HEK293 (cell line): Measurements from ENCODE around the gene SIPA1.

Source experiments
- CTCF ChIP-seq: fragments of 450-650 bp; formaldehyde crosslinking; IDR thresholded peaks from 2 replicates; pipeline ENCODE4 v1.5.1; 2016; ENCODE audit warnings: missing biosample characterization, missing genetic modification characterization
- PRDM4 ChIP-seq: fragments of 450-650 bp; formaldehyde crosslinking; IDR thresholded peaks from 2 replicates; pipeline ENCODE4 v1.5.1; 2017; ENCODE audit warnings: missing biosample characterization, missing genetic modification characterization
- REST ChIP-seq: fragments of 450-650 bp; formaldehyde crosslinking; IDR thresholded peaks from 2 replicates; pipeline ENCODE4 v1.5.1; 2016; ENCODE audit warnings: missing biosample characterization, missing genetic modification characterization
- ZBTB21 ChIP-seq: fragments of 450-650 bp; formaldehyde crosslinking; IDR thresholded peaks from 2 replicates; pipeline ENCODE4 v1.5.1; 2017; ENCODE audit warnings: missing biosample characterization, missing genetic modification characterization
- ZBTB49 ChIP-seq: fragments of 450-650 bp; formaldehyde crosslinking; IDR thresholded peaks from 2 replicates; pipeline ENCODE4 v1.5.1; 2016; ENCODE audit warnings: missing biosample characterization, missing genetic modification characterization, low read depth
- ZNF138 ChIP-seq: fragments of 450-650 bp; formaldehyde crosslinking; IDR thresholded peaks from 2 replicates; pipeline ENCODE4 v1.5.1; 2016; ENCODE audit warnings: missing biosample characterization, missing genetic modification characterization, borderline replicate concordance
- ZNF558 ChIP-seq: fragments of 450-650 bp; formaldehyde crosslinking; IDR thresholded peaks from 2 replicates; pipeline ENCODE4 v1.5.1; 2016; ENCODE audit warnings: missing biosample characterization, missing genetic modification characterization
- ZNF580 ChIP-seq: fragments of 450-650 bp; formaldehyde crosslinking; IDR thresholded peaks from 2 replicates; pipeline ENCODE4 v1.5.1; 2016; ENCODE audit warnings: missing biosample characterization, missing genetic modification characterization
- ZNF704 ChIP-seq: fragments of 450-650 bp; formaldehyde crosslinking; IDR thresholded peaks from 2 replicates; pipeline ENCODE4 v1.5.1; 2016; ENCODE audit warnings: missing biosample characterization, missing genetic modification characterization
- ZNF707 ChIP-seq: fragments of 450-650 bp; formaldehyde crosslinking; IDR thresholded peaks from 2 replicates; pipeline ENCODE4 v1.5.1; 2016; ENCODE audit warnings: missing biosample characterization, missing genetic modification characterization

GRCh38 chr11:65695459-65696241 is 57.7 kb downstream of the SIPA1 start:
- TF ChIP-seq ZNF558 (tag by site-specific recombination) (no peak), ZNF138 (tag by site-specific recombination) (no peak), ZBTB21 (tag by site-specific recombination) (no peak), CTCF (no peak), ZNF704 (no peak), ZNF707 (tag by site-specific recombination) (no peak), ZNF580 (tag by site-specific recombination) (no peak), ZBTB49 (tag by site-specific recombination) (no peak), REST (tag by site-specific recombination) (no peak), PRDM4 (tag by site-specific recombination) (no peak)
